NCI-H2227 treated with DMSO at 0.1 percent for 48 hours (cell line): ENCODE measurements around the gene CHTOP.

Experiments
- DNase-seq: peaks from one replicate; lab custom pipeline; 2025; lab: John Stamatoyannopoulos, UW

Gene CHTOP

GRCh38 chr1:153685544-153686340, 51.9 kb downstream of the CHTOP start:
- no peak for DNase-seq

GRCh38 chr1:153687346-153688125, 53.7 kb downstream of the CHTOP start:
- no peak for DNase-seq

DNA sequence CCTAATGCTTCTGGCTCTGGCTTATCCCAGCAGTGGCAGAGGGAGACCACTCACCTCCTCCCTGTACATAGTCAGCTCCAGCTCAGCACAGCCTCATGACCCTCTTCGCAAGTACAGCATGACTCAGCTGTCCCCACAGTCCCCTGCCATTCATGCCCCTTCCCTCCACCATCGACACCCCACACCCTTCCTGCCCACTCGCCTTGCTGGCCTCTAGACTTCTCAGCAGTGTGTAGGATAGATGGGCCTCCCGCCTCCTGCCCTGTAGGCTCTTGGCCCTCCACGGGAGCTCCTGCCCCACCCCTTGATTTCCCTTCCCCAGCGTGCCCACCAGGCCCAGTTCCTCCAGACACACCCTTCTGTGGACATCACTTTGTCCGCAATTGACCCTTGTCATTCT, 54.4 kb downstream of the CHTOP start:
- no peak for DNase-seq

GRCh38 chr1:153688736-153689328, 55.0 kb downstream of the CHTOP start:
- DNase-seq, result no peak

- DNase-seq, result no peak
These were observed 59.6 kb downstream of the CHTOP start for GRCh38 chr1:153693466-153693865.
